ENCODE measurements around the gene SLCO1A2. TPM values are rescaled to one million over a fixed set of nuclear protein-coding genes. Genes with fewer than 3 reads are reported as not detected.

Gene SLCO1A2
- total and polyA plus RNA-seq, 2 of the 4 experiments (the other 2 are of a cell fraction), result not detected

GRCh38 chr12:21339921-21340320 is 5.2 kb upstream of the SLCO1A2 start:
- H2AK5ac ChIP-seq (ENCODE audit: low read depth, low read length), result no peak overlapping the region
- no peak overlapping the region for H3K4me3 ChIP-seq (ENCODE audit: insufficient read depth, low read depth, low read length)
- H3K56ac ChIP-seq (ENCODE audit: extremely low read depth, insufficient read depth, low read length), result no peak overlapping the region
- no TSS peak for BruUV-seq (replicated peaks)
- no peak overlapping the region for H4K91ac ChIP-seq (ENCODE audit: insufficient read depth, low read depth, low read length)
- H3K27me3 ChIP-seq (ENCODE audit: control insufficient read depth, insufficient read depth, low read length), result no peaks in the 10 kb centered on the region
- no peaks in the 10 kb centered on the region for H4K20me1 ChIP-seq (ENCODE audit: insufficient read depth, low read length)
- H2BK15ac ChIP-seq (ENCODE audit: low read depth, low read length), result no peak overlapping the region
- WGBS, 2 experiments (ENCODE audit: extremely low coverage in 2 of 2, insufficient read length in 1 of 2), result no CpG with 5 or more reads among the region's 1 CpG
- no peak overlapping the region for H3K18ac ChIP-seq (ENCODE audit: low read depth, low read length)
- H3K79me1 ChIP-seq (ENCODE audit: low read depth in 1 of 2, low read length in 2 of 2), result no peaks in the 10 kb centered on the region
- H3K9me3 ChIP-seq (ENCODE audit: control insufficient read depth, insufficient read depth, low read length), result 0 out of 2 replicates have a peak, but pooled peaks cover 2% of the 10 kb centered on the region
- dilution Hi-C loops (cut with HindIII; ENCODE audit: low sequenced_read_pairs, unreplicated experiment) (no loop called here), in situ Hi-C loops (cut with MboI; ENCODE audit: low sequenced_read_pairs) (no loop called here), intact Hi-C loops (cut with micrococcal nuclease) (no loop called here)
- no peak overlapping the region for H3K23ac ChIP-seq (ENCODE audit: low read depth, low read length)
- CTCF ChIA-PET, result no interaction called here
- POLR2A ChIA-PET (ENCODE audit: unreplicated experiment), result no interaction called here
- H2BK5ac ChIP-seq (ENCODE audit: low read depth, low read length, poor library complexity, severe bottlenecking), result no peak overlapping the region
- H3K4ac ChIP-seq (ENCODE audit: low read depth, low read length), result no peak overlapping the region
- H2BK20ac ChIP-seq (ENCODE audit: low read depth, low read length), result no peak overlapping the region
- no peaks in the 10 kb centered on the region for H3K9me1 ChIP-seq (ENCODE audit: insufficient read depth, low read length)
- no peak overlapping the region for H3K14ac ChIP-seq (replicated peaks; ENCODE audit: low read depth, low read length)
- no peaks in the 10 kb centered on the region for H3K4me1 ChIP-seq (ENCODE audit: control insufficient read depth, insufficient read depth, low read length)
- no peak for ATAC-seq (ENCODE audit: low read depth)
- no peak overlapping the region for H4K8ac ChIP-seq (ENCODE audit: low read depth in 2 of 2, low read length in 2 of 2)
- no peaks in the 10 kb centered on the region for H3K36me3 ChIP-seq (ENCODE audit: control insufficient read depth, insufficient read depth, low read length)
- H2AFZ ChIP-seq (replicated peaks; ENCODE audit: low read length, poor library complexity), result no peak overlapping the region
- H2AK9ac ChIP-seq (replicated peaks; ENCODE audit: low read depth, low read length, poor library complexity), result no peak overlapping the region
- TF ChIP-seq MXI1 (IDR thresholded peaks at IDR 0.05; ENCODE audit: borderline replicate concordance, low read depth, low read length), result no peak
- TF ChIP-seq RCOR1 (IDR thresholded peaks at IDR 0.05; ENCODE audit: insufficient replicate concordance, low read length), result no peak
- TF ChIP-seq CTCF (conservative IDR thresholded peaks at IDR 0.05; ENCODE audit: low read depth, low read length), result no peak
- TF ChIP-seq POLR2A (IDR thresholded peaks at IDR 0.05; ENCODE audit: low read depth, low read length), result no peak
- TF ChIP-seq RFX5 (IDR thresholded peaks at IDR 0.05; ENCODE audit: low read depth, low read length), result no peak
- no peak for TF ChIP-seq BHLHE40 (IDR thresholded peaks at IDR 0.05; ENCODE audit: low read depth, low read length)
- no peak for TF ChIP-seq MAZ (IDR thresholded peaks at IDR 0.05; ENCODE audit: borderline replicate concordance, low read depth, low read length)
- DNase-seq, result no peak
- no peak overlapping the region for H2BK120ac ChIP-seq (ENCODE audit: low read depth, low read length)
- no peak overlapping the region for H3K4me2 ChIP-seq (ENCODE audit: low read depth, low read length)
- H3K9ac ChIP-seq (ENCODE audit: low read depth, low read length), result no peak overlapping the region
- H4K5ac ChIP-seq (ENCODE audit: low read depth, low read length), result no peak overlapping the region
- no peak overlapping the region for H3K27ac ChIP-seq (ENCODE audit: insufficient read depth, low read length)
